CD14-positive monocyte (primary cell): ENCODE results near the gene GRID1. TPM values are rescaled to one million over a fixed set of nuclear protein-coding genes. Genes with fewer than 3 reads are reported as not detected.
A peak's percentile ranks its signal among the peaks of the same experiment; 100 is the strongest.

Source experiments
- DNase-seq, 3 donors: peaks; one replicate each; pipeline ENCODE4 v3.0.0-alpha.2; 2011 to 2022
- H2AFZ ChIP-seq: 2 replicates; pipeline ENCODE4 v1.6.0; 2012; ENCODE audit warnings: mild to moderate bottlenecking, low read depth, low read length, inconsistent platforms; ENCODE audit not compliant: insufficient read depth, poor library complexity, severe bottlenecking
- H3K27ac ChIP-seq, 2 donors: 1 replicate in 1 of 2; 2 replicates in 1 of 2; pipeline ENCODE4 v1.5.1; 2012 to 2013; ENCODE audit warnings: low read length in 2 of 2, control low read depth in 1 of 2, inconsistent platforms in 1 of 2, low read depth in 1 of 2, mild to moderate bottlenecking in 1 of 2
- H3K27me3 ChIP-seq, 2 donors: one replicate each; pipeline versions ENCODE4 v1.6.0 to v1.6.1; 2011 to 2013; ENCODE audit warnings: low read length in 2 of 2; ENCODE audit not compliant: control insufficient read depth in 2 of 2, insufficient read depth in 2 of 2
- H3K36me3 ChIP-seq, 2 donors: replicated peaks in 1 of 2; 1 replicate in 1 of 2; 2 replicates in 1 of 2; pipeline versions ENCODE4 v1.5.1 to v1.6.1; 2012 to 2013; ENCODE audit warnings: low read length in 2 of 2, control low read depth in 1 of 2, inconsistent platforms in 1 of 2, mild to moderate bottlenecking in 1 of 2; ENCODE audit not compliant: insufficient read depth in 2 of 2, control insufficient read depth in 1 of 2
- H3K4me1 ChIP-seq, 2 donors: 1 replicate in 1 of 2; 2 replicates in 1 of 2; pipeline versions ENCODE4 v1.5.1 to v1.6.1; 2012 to 2013; ENCODE audit warnings: low read length in 2 of 2, control low read depth in 1 of 2, inconsistent platforms in 1 of 2, mild to moderate bottlenecking in 1 of 2, moderate library complexity in 1 of 2; ENCODE audit not compliant: insufficient read depth in 2 of 2, control insufficient read depth in 1 of 2
- H3K4me2 ChIP-seq: replicated peaks from 2 replicates; pipeline ENCODE3; 2012; ENCODE audit warnings: low read length, moderate library complexity, mild to moderate bottlenecking; ENCODE audit not compliant: poor library complexity, severe bottlenecking; ENCODE audit errors: extremely low read depth
- H3K4me3 ChIP-seq, 3 experiments: fragments of 200-600 bp in 1 of 3; sonication (generic) in 1 of 3; replicated peaks in 1 of 3; 1 replicate in 2 of 3; 2 replicates in 1 of 3; pipeline ENCODE4 v1.5.1; 2011 to 2013; ENCODE audit warnings: low read length in 3 of 3, mild to moderate bottlenecking in 3 of 3, control low read depth in 2 of 3, low read depth in 2 of 3, inconsistent platforms in 1 of 3, moderate library complexity in 1 of 3
- H3K79me2 ChIP-seq: 2 replicates; pipeline ENCODE4 v1.6.0; 2012; ENCODE audit warnings: mild to moderate bottlenecking, control low read depth, inconsistent platforms, low read length, moderate library complexity; ENCODE audit not compliant: insufficient read depth
- H3K9ac ChIP-seq: 2 replicates; pipeline ENCODE4 v1.6.0; 2017; ENCODE audit warnings: low read length, mild to moderate bottlenecking; ENCODE audit not compliant: insufficient read depth, poor library complexity, severe bottlenecking
- H3K9me3 ChIP-seq, 2 donors: replicated peaks in 1 of 2; 1 replicate in 1 of 2; 2 replicates in 1 of 2; pipeline versions ENCODE4 v1.5.1 to v1.6.1; 2012 to 2013; ENCODE audit warnings: low read length in 2 of 2, control low read depth in 1 of 2; ENCODE audit not compliant: control insufficient read depth in 1 of 2, insufficient read depth in 1 of 2
- H4K20me1 ChIP-seq: 2 replicates; pipeline ENCODE4 v1.6.0; 2012; ENCODE audit warnings: mild to moderate bottlenecking, low read length, control low read depth, moderate library complexity; ENCODE audit not compliant: insufficient read depth
- H3K27ac Mint-ChIP-seq, 7 donors: one replicate each; pipeline ENCODE4 v1.8.0; 2020; ENCODE audit warnings: mild to moderate bottlenecking in 7 of 7, mixed read lengths in 7 of 7, moderate library complexity in 6 of 7, inconsistent platforms in 2 of 7
- H3K27me3 Mint-ChIP-seq, 3 donors: one replicate each; pipeline ENCODE4 v1.8.0; 2021 to 2022; ENCODE audit warnings: low read depth in 3 of 3, mild to moderate bottlenecking in 3 of 3, mixed read lengths in 3 of 3, moderate library complexity in 3 of 3, inconsistent platforms in 1 of 3
- H3K36me3 Mint-ChIP-seq, 2 donors: one replicate each; pipeline ENCODE4 v1.8.0; 2020; ENCODE audit warnings: mixed read lengths in 2 of 2, inconsistent platforms in 1 of 2, mild to moderate bottlenecking in 1 of 2
- H3K4me1 Mint-ChIP-seq: one replicate; pipeline ENCODE4 v1.8.0; 2020; ENCODE audit warnings: mild to moderate bottlenecking, mixed read lengths
- H3K4me3 Mint-ChIP-seq, 2 donors: one replicate each; pipeline ENCODE4 v1.8.0; 2020; ENCODE audit warnings: mild to moderate bottlenecking in 2 of 2, mixed read lengths in 2 of 2, moderate library complexity in 1 of 2
- H3K9me3 Mint-ChIP-seq, 7 donors: one replicate each; pipeline ENCODE4 v1.8.0; 2020 to 2022; ENCODE audit warnings: mixed read lengths in 7 of 7, mild to moderate bottlenecking in 6 of 7, moderate library complexity in 6 of 7, inconsistent platforms in 2 of 7
- CTCF ChIP-seq: fragments of 200-600 bp; IDR thresholded peaks from one replicate; pipeline ENCODE4 v1.8.0; 2022; ENCODE audit warnings: antibody characterized with exemption, mild to moderate bottlenecking
- WGBS: methylation state at CpG from one replicate; pipeline ENCODE4 v1.1.5; 2013; ENCODE audit warnings: missing lambda C conversion rate; ENCODE audit not compliant: insufficient coverage; 5-methylcytosine and 5-hydroxymethylcytosine counted together
- intact Hi-C, 2 donors: fragments of 100-400 bp; cut with micrococcal nuclease; formaldehyde crosslinking; loops; one replicate each; pipeline versions ENCODE4 v1.15.0 to v1.15.1; 2023
- polyA plus RNA-seq, 3 donors: library from polyadenylated mRNA; depleted of rRNA in 1 of 3; unstranded in 2 of 3; stranded (reverse) in 1 of 3; fragments of 300-500 nt in 2 of 3; fragments of >200 nt in 1 of 3; fragmentation: Illumina TruSeq in 2 of 3; gene quantifications; 1 replicate in 2 of 3; 2 replicates in 1 of 3; pipeline ENCODE4 v1.2.3, GENCODE V29; 2012 to 2021

Gene GRID1
- polyA plus RNA-seq, 3 donors, result not detected

GRCh38 chr10:86287110-86287793, 79.3 kb downstream of the GRID1 start:
- H3K36me3 ChIP-seq, result no peaks in the 10 kb centered on the region
- H3K27ac ChIP-seq, result no peak overlapping the region
- H3K4me1 ChIP-seq, result no peaks in the 10 kb centered on the region
- Mint-ChIP-seq H3K36me3 (no peaks in the 10 kb centered on the region), H3K4me1 (no peaks in the 10 kb centered on the region), H3K27me3 (peaks cover 1 to 2% (median 2%) of the 10 kb centered on the region in 3 donors), H3K9me3 (peaks cover 0 to 2% (median 0%) of the 10 kb centered on the region in 7 donors), H3K4me3 (no peak overlapping the region), H3K27ac (peak overlapping the region in 1 of 7 donors; percentile 8)
- H3K4me3 ChIP-seq, result no peak overlapping the region
- no peaks in the 10 kb centered on the region for H3K9me3 ChIP-seq
- WGBS, result 82% methylated on average over 6 of the region's 10 CpGs
- H3K27me3 ChIP-seq, result no peaks in the 10 kb centered on the region
- no peak overlapping the region for H3K4me2 ChIP-seq
- no peaks in the 10 kb centered on the region for H4K20me1 ChIP-seq
- no peak for DNase-seq
- H3K9ac ChIP-seq, result no peak overlapping the region
- H3K79me2 ChIP-seq, result no peaks in the 10 kb centered on the region
- no peak for TF ChIP-seq CTCF
- intact Hi-C loops, result no loop called here
- no peak overlapping the region for H2AFZ ChIP-seq

GRCh38 chr10:86286236-86287109, 80.1 kb downstream of the GRID1 start:
- H3K4me2 ChIP-seq, result no peak overlapping the region
- peaks cover 0 to 2% (median 0%) of the 10 kb centered on the region in 7 donors for H3K9me3 Mint-ChIP-seq
- no peaks in the 10 kb centered on the region for H3K36me3 ChIP-seq
- no peaks in the 10 kb centered on the region for H3K9me3 ChIP-seq
- H3K79me2 ChIP-seq, result no peaks in the 10 kb centered on the region
- no peak for TF ChIP-seq CTCF
- H3K4me1 ChIP-seq, result no peaks in the 10 kb centered on the region
- H3K36me3 Mint-ChIP-seq, result no peaks in the 10 kb centered on the region
- H3K27ac ChIP-seq, result no peak overlapping the region
- H3K4me3 Mint-ChIP-seq, result no peak overlapping the region
- H4K20me1 ChIP-seq, result no peaks in the 10 kb centered on the region
- intact Hi-C loops, result no loop called here
- DNase-seq, result no peak
- no peak overlapping the region for H3K9ac ChIP-seq
- no peak overlapping the region for H3K4me3 ChIP-seq
- no peak overlapping the region for H2AFZ ChIP-seq
- no peaks in the 10 kb centered on the region for H3K27me3 ChIP-seq
- peaks cover 1 to 5% (median 2%) of the 10 kb centered on the region in 3 donors for H3K27me3 Mint-ChIP-seq
- no peaks in the 10 kb centered on the region for H3K4me1 Mint-ChIP-seq
- WGBS, result 91% methylated on average over 14 of the region's 18 CpGs
- no peak overlapping the region for H3K27ac Mint-ChIP-seq
